ENCODE results near the gene CBX6.

DNA sequence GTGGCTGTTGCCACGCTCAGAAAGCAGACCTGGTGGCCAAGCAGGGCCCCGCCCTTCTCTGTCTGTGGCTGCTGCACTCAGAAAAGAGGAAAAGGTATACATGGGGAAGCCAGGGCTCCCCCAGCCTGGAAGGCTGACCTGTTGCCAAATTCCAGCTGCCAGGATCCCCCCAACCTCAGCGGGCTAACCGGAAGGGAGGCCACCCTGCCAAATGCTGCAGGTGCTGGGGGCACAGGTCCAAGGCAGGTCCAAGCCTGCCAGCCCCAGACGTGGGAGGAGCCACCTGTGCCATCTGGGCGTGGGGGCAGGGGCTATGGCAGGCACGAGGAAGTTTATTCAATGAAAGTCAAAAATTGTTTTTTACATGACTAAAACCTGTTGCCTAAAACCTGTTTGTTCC, 30.8 kb downstream of the CBX6 start:
- TF ChIP-seq EZH2 (IDR thresholded peaks at IDR 0.05; ENCODE audit: insufficient read depth, poor library complexity, severe bottlenecking), result no peak
- no peak for TF ChIP-seq EZH2phosphoT487 (IDR thresholded peaks at IDR 0.05; ENCODE audit: insufficient read depth, low read depth)
